Measurements from ENCODE around the gene DPPA5. TPM values are rescaled to one million over a fixed set of nuclear protein-coding genes. Genes with fewer than 3 reads are reported as not detected.

Gene DPPA5
- total RNA-seq, 2 donors from 2014 or later: not detected

DNA sequence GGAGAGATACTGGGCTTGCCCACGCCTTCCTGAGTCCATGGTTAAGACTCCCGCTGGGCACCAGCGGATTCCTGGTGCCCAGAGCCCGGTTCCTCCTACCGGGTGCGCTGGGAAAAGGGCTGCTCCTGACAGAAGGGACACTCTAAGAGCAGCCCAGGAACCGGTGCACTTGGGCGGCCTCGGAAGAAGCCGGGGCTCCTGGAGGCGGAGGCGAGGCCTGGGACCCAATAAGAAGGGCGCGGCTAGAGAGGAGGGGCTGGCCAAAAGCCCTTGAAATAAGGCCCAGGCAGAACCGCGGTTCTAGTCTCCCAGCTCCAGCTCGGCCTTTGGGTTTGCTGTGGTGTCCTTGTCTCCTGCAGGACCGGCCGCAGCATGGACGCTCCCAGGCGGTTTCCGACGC, 8.3 kb upstream of the DPPA5 start, which contains the start of gene KHDC3L:
Gene KHDC3L, plus strand, starts transcription at position 301 of the 400 bp plus-strand sequence. Its CDS starts 72 bp downstream, at position 373.
- no peak within 1 kb of the TSS for H3K4me3 ChIP-seq
- DNase-seq (ENCODE audit: low spot score): no peak
- no peak within 1 kb of the TSS for H3K27ac ChIP-seq
- H3K4me1 ChIP-seq: no peaks in the 10 kb centered on the region
- H3K27me3 ChIP-seq: no peaks in the 10 kb centered on the region
- H3K36me3 ChIP-seq: no peaks in the 10 kb centered on the region
- TF ChIP-seq, protein P1, sequence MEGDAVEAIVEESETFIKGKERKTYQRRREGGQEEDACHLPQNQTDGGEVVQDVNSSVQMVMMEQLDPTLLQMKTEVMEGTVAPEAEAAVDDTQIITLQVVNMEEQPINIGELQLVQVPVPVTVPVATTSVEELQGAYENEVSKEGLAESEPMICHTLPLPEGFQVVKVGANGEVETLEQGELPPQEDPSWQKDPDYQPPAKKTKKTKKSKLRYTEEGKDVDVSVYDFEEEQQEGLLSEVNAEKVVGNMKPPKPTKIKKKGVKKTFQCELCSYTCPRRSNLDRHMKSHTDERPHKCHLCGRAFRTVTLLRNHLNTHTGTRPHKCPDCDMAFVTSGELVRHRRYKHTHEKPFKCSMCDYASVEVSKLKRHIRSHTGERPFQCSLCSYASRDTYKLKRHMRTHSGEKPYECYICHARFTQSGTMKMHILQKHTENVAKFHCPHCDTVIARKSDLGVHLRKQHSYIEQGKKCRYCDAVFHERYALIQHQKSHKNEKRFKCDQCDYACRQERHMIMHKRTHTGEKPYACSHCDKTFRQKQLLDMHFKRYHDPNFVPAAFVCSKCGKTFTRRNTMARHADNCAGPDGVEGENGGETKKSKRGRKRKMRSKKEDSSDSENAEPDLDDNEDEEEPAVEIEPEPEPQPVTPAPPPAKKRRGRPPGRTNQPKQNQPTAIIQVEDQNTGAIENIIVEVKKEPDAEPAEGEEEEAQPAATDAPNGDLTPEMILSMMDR (IDR thresholded peaks at IDR 0.05): no peak
- H3K9me3 ChIP-seq: no peaks in the 10 kb centered on the region

DNA sequence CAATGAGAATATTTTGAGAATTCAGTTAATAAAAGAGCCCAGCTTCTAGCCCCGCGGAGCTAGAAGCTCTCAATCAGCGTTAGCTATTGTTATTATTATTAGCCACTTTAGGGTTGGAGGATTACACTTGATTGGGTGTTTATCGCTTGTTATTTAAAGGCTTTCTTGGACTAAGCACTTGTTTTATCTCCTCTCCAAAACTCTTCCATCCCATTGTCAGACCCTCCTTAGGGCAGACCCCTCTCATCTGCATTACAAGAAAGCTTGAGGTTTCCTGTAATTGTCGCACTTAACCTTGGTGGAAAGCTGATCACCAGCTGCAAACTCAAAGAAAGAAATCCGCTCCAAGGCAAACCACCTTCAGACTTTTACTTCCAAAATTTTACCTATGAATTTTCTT, 4.8 kb downstream of the DPPA5 start:
- TF ChIP-seq, protein P1 (IDR thresholded peaks at IDR 0.05): no peak
- Histone ChIP-seq H3K4me3 (no peak overlapping the region), H3K27ac (no peak overlapping the region), H3K36me3 (no peaks in the 10 kb centered on the region), H3K4me1 (no peaks in the 10 kb centered on the region), H3K9me3 (no peaks in the 10 kb centered on the region), H3K27me3 (peaks cover 0 to 4% of the 10 kb centered on the region in 2 donors)
- DNase-seq (ENCODE audit: low spot score): no peak

DNA sequence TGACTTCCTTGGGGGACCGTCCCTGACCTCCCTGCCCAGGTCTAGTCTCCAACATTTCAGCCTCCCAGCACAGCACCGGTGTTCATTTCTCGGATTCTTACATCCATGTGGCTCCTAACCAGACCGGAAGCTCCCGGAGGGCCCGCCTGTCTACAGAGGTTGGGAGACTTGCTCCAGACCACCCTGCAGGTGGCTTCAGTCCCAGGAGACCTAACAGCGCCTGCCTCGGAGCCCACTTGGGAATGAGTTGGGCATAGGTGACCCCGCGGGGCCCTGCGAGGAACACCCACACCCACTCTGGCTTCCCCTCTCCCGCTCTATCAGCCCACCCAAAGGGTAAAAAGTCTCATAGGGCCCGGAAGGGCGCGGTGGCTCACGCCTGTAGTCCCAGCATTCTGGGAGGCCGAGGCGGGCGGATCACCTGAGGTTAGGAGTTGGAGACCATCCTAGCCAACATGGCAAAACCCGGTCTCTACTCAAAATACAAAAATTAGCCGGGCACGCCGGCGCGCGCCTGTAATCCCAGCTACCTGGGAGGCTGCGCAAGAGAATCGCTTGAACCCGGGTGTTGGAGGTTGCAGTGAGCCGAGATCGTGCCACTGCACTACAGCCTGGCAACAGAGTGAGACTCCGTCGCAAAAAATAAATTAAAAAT, 5.4 kb downstream of the DPPA5 start:
- TF ChIP-seq, protein P1 (IDR thresholded peaks at IDR 0.05): no peak
- H3K36me3 ChIP-seq: no peaks in the 10 kb centered on the region
- H3K9me3 ChIP-seq: no peaks in the 10 kb centered on the region
- no peak overlapping the region for H3K27ac ChIP-seq
- H3K4me1 ChIP-seq: no peaks in the 10 kb centered on the region
- H3K4me3 ChIP-seq: no peak overlapping the region
- DNase-seq (ENCODE audit: low spot score): no peak
- peaks cover 0 to 4% of the 10 kb centered on the region in 2 donors for H3K27me3 ChIP-seq

DNA sequence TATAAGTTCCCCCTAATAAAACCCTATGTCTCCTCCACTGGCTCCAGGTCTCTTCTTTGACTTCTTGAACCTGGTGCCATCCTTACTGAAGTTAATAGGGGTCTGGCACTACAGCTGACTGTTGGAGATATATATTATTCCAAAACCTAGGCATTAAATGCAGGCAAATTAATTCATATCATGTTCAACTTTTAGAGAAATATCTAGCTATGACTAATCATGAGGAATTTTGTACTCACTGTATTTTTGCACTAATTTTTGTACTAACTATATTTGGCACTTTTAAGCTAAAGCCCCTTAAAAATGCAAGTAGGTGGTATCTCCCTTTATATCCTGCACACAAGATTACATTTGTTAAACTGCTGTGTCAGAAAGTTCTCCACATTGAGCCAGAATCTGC, 10.9 kb downstream of the DPPA5 start:
- TF ChIP-seq, protein P1 (IDR thresholded peaks at IDR 0.05): no peak
- H3K36me3 ChIP-seq: no peaks in the 10 kb centered on the region
- no peak overlapping the region for H3K27ac ChIP-seq
- no peak overlapping the region for H3K4me3 ChIP-seq
- H3K9me3 ChIP-seq: no peaks in the 10 kb centered on the region
- H3K4me1 ChIP-seq: no peaks in the 10 kb centered on the region
- DNase-seq (ENCODE audit: low spot score): no peak
- H3K27me3 ChIP-seq: no peaks in the 10 kb centered on the region

DNA sequence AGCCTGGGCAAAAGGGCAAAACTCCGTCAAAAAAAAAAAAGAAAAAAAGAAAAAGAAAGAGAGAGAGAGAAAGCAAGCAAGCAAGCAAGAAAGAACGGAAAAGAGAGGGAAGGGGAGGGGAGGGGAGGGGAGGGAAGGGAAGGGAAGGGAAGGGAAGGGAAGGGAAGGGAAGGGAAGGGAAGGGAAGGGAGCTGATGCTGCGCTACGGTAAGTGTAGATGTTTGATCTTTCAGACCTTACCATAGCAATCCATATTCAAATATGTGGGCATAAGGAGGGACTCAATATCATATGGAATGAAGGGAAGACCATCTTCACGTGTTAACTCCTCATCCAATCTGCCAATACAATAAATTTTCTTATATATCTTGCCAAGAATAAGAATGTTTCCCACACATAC, 11.9 kb downstream of the DPPA5 start:
- Histone ChIP-seq H3K36me3 (no peaks in the 10 kb centered on the region), H3K27ac (no peak overlapping the region), H3K27me3 (no peaks in the 10 kb centered on the region), H3K4me3 (no peak overlapping the region), H3K4me1 (no peaks in the 10 kb centered on the region), H3K9me3 (no peaks in the 10 kb centered on the region)
- DNase-seq (ENCODE audit: low spot score): no peak
- TF ChIP-seq, protein P1 (IDR thresholded peaks at IDR 0.05): no peak

DNA sequence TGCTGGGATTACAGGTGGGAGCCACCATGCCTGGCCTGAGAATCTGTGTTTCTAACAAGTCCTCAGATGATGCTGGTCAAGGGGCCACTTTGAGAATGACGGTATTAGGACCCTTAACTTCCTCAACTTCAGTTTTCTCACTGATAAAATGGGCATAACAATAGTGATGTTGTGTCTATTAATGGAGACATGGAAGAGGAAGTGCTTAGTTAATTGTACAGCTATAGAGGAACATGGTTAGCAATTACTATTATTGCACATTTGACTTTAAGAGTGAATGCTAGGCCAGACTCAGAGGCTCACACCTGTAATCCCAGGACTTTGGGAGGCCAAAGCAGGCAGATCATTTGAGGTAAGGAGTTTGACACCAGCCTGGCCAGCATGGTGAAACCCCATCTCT, 12.7 kb downstream of the DPPA5 start:
- H3K9me3 ChIP-seq: no peaks in the 10 kb centered on the region
- H3K36me3 ChIP-seq: no peaks in the 10 kb centered on the region
- TF ChIP-seq, protein P1 (IDR thresholded peaks at IDR 0.05): no peak
- H3K27ac ChIP-seq: no peak overlapping the region
- H3K27me3 ChIP-seq: no peaks in the 10 kb centered on the region
- H3K4me1 ChIP-seq: no peaks in the 10 kb centered on the region
- no peak overlapping the region for H3K4me3 ChIP-seq
- no peak for DNase-seq (ENCODE audit: low spot score)

All from right atrium auricular region (tissue), 2 donors.